Tibial nerve (tissue), 3 donors: Measurements from ENCODE around the gene PATL1.

Source experiments
- CTCF ChIP-seq, 5 experiments: fragments of 200-600 bp in 3 of 5; fragments of 450-650 bp in 2 of 5; sonication (generic) in 3 of 5; IDR thresholded peaks; one replicate each; pipeline ENCODE4 v1.5.1; 2016 to 2019; ENCODE audit warnings: antibody characterized with exemption in 5 of 5, mild to moderate bottlenecking in 3 of 5, moderate library complexity in 2 of 5
- POLR2A ChIP-seq, 2 donors: fragments of 450-650 bp; IDR thresholded peaks; one replicate each; pipeline ENCODE4 v1.6.1; 2017; ENCODE audit warnings: antibody characterized with exemption in 2 of 2, mild to moderate bottlenecking in 2 of 2, moderate library complexity in 2 of 2

- TF ChIP-seq CTCF (IDR thresholded peaks at IDR 0.05) (no peak), POLR2A (IDR thresholded peaks at IDR 0.05) (no peak)
Measured at GRCh38 chr11:59600636-59601035, 68.2 kb downstream of the PATL1 start.
